ENCODE data around the gene POLR2F.

DNA sequence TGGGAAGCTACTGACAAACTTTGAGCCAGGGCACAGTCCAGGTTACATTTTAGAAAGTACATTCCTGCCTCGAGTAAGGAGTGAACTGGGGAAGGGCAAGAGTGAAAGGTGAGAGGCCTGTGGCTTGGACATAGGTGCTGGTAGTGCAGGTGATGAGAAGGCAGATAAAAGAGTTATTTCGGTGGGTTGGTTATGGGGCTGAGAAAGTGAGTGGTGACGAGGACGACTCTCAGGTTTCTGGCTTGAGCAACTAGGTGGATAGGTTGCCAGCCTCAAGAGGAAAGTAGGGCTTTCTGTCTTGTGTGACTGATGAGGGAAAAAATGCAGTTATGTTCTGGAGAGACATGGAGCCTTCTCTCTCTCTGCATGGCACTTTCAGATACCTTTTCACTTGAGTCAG, 3.7 kb downstream of the POLR2F start:
- TF ChIP-seq, protein P1, sequence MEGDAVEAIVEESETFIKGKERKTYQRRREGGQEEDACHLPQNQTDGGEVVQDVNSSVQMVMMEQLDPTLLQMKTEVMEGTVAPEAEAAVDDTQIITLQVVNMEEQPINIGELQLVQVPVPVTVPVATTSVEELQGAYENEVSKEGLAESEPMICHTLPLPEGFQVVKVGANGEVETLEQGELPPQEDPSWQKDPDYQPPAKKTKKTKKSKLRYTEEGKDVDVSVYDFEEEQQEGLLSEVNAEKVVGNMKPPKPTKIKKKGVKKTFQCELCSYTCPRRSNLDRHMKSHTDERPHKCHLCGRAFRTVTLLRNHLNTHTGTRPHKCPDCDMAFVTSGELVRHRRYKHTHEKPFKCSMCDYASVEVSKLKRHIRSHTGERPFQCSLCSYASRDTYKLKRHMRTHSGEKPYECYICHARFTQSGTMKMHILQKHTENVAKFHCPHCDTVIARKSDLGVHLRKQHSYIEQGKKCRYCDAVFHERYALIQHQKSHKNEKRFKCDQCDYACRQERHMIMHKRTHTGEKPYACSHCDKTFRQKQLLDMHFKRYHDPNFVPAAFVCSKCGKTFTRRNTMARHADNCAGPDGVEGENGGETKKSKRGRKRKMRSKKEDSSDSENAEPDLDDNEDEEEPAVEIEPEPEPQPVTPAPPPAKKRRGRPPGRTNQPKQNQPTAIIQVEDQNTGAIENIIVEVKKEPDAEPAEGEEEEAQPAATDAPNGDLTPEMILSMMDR (IDR thresholded peaks at IDR 0.05), result no peak
- TF ChIP-seq AFF4 (CRISPR knock-in tag; IDR thresholded peaks at IDR 0.05; ENCODE audit: borderline replicate concordance), result no peak

Data from WTC11 (cell line).